A673 (cell line): Measurements from ENCODE around the gene OFD1. TPM values are rescaled to one million over a fixed set of nuclear protein-coding genes. Genes with fewer than 3 reads are reported as not detected.

Experiments
- BruUV-seq: library from RNA; stranded (reverse); fragments of 400-500 nt; replicated peaks from 2 replicates; lab custom pipeline; 2021; lab: Mats Ljungman, UMichigan
- CTCF ChIA-PET: fragments of 300-600 bp; sonication (Branson Sonifier 250); formaldehyde crosslinking; loops from one replicate; lab custom pipeline; 2022; ENCODE audit warnings: antibody characterized with exemption; lab: Charles Lee
- POLR2A ChIA-PET: fragments of 300-600 bp; sonication (Branson Sonifier 250); formaldehyde crosslinking; loops from one replicate; lab custom pipeline; 2022; ENCODE audit warnings: antibody characterized with exemption; ENCODE audit not compliant: low non-redundant PET; lab: Charles Lee
- DNase-seq: peaks from one replicate; pipeline ENCODE4 v3.0.0-alpha.2; 2015; ENCODE audit warnings: low spot score
- H3K27ac ChIP-seq: fragments of 200-600 bp; sonication (generic); 2 replicates; pipeline ENCODE4 v1.5.1; 2016; ENCODE audit warnings: mixed run types, low read depth, mild to moderate bottlenecking, mixed read lengths, antibody characterized with exemption, low read length; ENCODE audit not compliant: poor library complexity, severe bottlenecking
- H3K27me3 ChIP-seq: fragments of 200-600 bp; sonication (generic); replicated peaks from 2 replicates; pipeline ENCODE4 v1.6.1; 2017; ENCODE audit warnings: mixed run types, low read depth, mild to moderate bottlenecking, mixed read lengths, antibody characterized with exemption, low read length; ENCODE audit not compliant: insufficient read depth, poor library complexity
- H3K36me3 ChIP-seq: fragments of 200-600 bp; sonication (generic); 2 replicates; pipeline ENCODE4 v1.6.1; 2016; ENCODE audit warnings: mixed run types, mild to moderate bottlenecking, mixed read lengths, antibody characterized with exemption, low read length; ENCODE audit not compliant: insufficient read depth, poor library complexity, severe bottlenecking
- H3K4me1 ChIP-seq: fragments of 200-600 bp; sonication (generic); 2 replicates; pipeline ENCODE4 v1.6.1; 2017; ENCODE audit warnings: mixed run types, mild to moderate bottlenecking, mixed read lengths, antibody characterized with exemption, low read length; ENCODE audit not compliant: insufficient read depth, poor library complexity, severe bottlenecking
- H3K4me3 ChIP-seq: fragments of 200-600 bp; sonication (generic); 2 replicates; pipeline ENCODE4 v1.5.1; 2016; ENCODE audit warnings: low read depth, mixed run types, mild to moderate bottlenecking, mixed read lengths, low read length; ENCODE audit not compliant: poor library complexity, severe bottlenecking
- H3K9me3 ChIP-seq: fragments of 200-600 bp; sonication (generic); 2 replicates; pipeline ENCODE4 v1.6.1; 2016; ENCODE audit warnings: mixed run types, low read depth, mild to moderate bottlenecking, mixed read lengths, antibody characterized with exemption, low read length; ENCODE audit not compliant: poor library complexity, severe bottlenecking
- CTCF ChIP-seq: fragments of 300-800, 200-600 bp; sonication (generic); conservative IDR thresholded peaks from 2 replicates; pipeline ENCODE4 v1.5.1; 2017; ENCODE audit warnings: low read depth, mild to moderate bottlenecking, antibody characterized with exemption, low read length, moderate library complexity, mixed read lengths
- EZH2 ChIP-seq: fragments of 200-600 bp; sonication (generic); IDR thresholded peaks from 2 replicates; pipeline ENCODE4 v1.6.1; 2017; ENCODE audit warnings: borderline replicate concordance, low read depth, mild to moderate bottlenecking, mixed read lengths, antibody characterized with exemption, low read length; ENCODE audit not compliant: poor library complexity, severe bottlenecking
- intact Hi-C: fragments of 100-400 bp; cut with micrococcal nuclease; formaldehyde crosslinking; loops from one replicate; pipeline ENCODE4 v1.10.0; 2022; ENCODE audit not compliant: unreplicated experiment
- total RNA-seq: library from RNA; stranded (reverse); gene quantifications from 2 replicates; pipeline ENCODE4 v1.2.3, GENCODE V29; 2021

Gene OFD1
- total RNA-seq, 1 experiment from 2014 or later = 28.6 TPM

DNA sequence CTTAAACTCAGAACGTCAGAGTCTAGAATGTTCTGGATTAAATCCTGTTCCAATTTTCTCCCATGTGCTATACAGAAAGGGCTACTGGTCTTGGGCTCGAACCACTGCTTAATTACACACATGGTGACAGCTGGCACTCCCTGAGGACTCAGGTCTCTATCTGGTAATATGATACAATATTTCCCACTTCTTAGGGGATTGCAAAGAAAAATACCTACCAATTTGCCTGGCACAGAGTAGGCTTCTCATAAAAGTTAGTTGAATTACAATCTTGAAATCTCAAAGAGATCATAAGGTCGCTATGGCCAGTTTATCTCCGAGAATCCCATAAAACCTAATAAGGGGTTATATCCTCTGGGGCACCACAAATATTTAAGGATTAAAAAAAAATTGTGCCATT lies 73.7 kb downstream of the OFD1 start:
- Histone ChIP-seq H3K4me1 (no peaks in the 10 kb centered on the region), H3K27me3 (peaks cover 11% of the 10 kb centered on the region), H3K4me3 (no peak overlapping the region), H3K9me3 (no peaks in the 10 kb centered on the region), H3K36me3 (no peaks in the 10 kb centered on the region), H3K27ac (no peak overlapping the region)
- TF ChIP-seq EZH2 (no peak), CTCF (no peak)
- CTCF ChIA-PET = no interaction called here
- DNase-seq = no peak
- intact Hi-C loops = no loop called here
- BruUV-seq = no TSS peak
- POLR2A ChIA-PET = no interaction called here

DNA sequence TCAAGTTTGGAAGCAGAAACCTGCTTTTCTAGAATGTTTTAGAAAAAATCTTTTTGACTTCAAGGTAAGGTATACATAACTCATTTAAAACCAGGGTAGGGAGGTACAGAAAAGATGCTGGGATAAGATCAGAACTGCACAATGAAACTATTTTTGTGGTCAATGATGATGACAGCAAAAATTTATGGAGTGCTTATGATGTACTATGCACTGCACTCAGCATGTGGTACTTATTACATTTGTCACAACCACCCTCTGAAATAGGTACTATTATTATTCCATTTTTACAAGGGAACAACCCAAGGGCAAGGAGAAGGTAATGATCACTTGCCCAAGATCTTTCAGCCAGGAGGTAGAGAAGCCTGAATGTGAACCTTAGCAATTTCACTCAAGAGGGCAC lies 74.3 kb downstream of the OFD1 start:
- H3K4me3 ChIP-seq = no peak overlapping the region

DNA sequence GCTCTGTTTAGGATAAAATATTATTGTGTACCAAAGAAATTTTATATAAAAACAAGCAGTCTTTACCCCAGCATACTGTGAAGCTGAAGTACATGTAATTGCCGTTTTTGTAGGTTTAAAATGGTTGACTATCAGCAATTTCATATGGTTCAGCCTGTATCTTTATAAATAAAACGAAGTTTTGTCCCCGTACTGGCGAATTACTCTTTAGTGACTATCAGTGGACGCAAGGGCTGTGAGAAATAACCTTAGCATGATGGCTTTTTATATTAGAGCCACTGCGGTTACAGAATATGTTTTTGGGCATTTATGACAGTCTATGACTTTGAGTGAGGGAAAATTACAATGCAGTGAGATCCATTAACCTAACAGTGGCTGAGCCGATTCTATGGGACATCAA lies 81.1 kb downstream of the OFD1 start:
- intact Hi-C loops = no loop called here
- DNase-seq = no peak
- H3K4me3 ChIP-seq = no peak overlapping the region
- no peaks in the 10 kb centered on the region for H3K36me3 ChIP-seq
- H3K27me3 ChIP-seq = peaks cover 61% of the 10 kb centered on the region
- no peaks in the 10 kb centered on the region for H3K9me3 ChIP-seq
- no peaks in the 10 kb centered on the region for H3K4me1 ChIP-seq
- ChIA-PET POLR2A (no interaction called here), CTCF (no interaction called here)
- H3K27ac ChIP-seq = no peak overlapping the region
- no peak for TF ChIP-seq EZH2
- TF ChIP-seq CTCF = no peak
- no TSS peak for BruUV-seq

More for the DNA sequence above, 74.3 kb downstream of the OFD1 start:
- no peaks in the 10 kb centered on the region for H3K4me1 ChIP-seq
- H3K27me3 ChIP-seq = peaks cover 14% of the 10 kb centered on the region
- no TSS peak for BruUV-seq
- TF ChIP-seq EZH2 (no peak), CTCF (no peak)
- ChIA-PET POLR2A (no interaction called here), CTCF (no interaction called here)
- H3K9me3 ChIP-seq = no peaks in the 10 kb centered on the region
- DNase-seq = no peak
- no peak overlapping the region for H3K27ac ChIP-seq
- intact Hi-C loops = no loop called here
- H3K36me3 ChIP-seq = no peaks in the 10 kb centered on the region
